Right lobe of liver (tissue), 6 donors: ENCODE results near the gene CXCL10. TPM values are rescaled to one million over a fixed set of nuclear protein-coding genes. Genes with fewer than 3 reads are reported as not detected.

Source experiments
- ATAC-seq, 4 donors: fragments of 200-7000 bp; cut with Tn5 transposase; one replicate each; pipeline ENCODE4 v1.9.1; 2020; ENCODE audit warnings: mild to moderate bottlenecking in 4 of 4, moderate library complexity in 4 of 4
- DNase-seq, 3 donors: peaks; one replicate each; pipeline ENCODE4 v3.0.0-alpha.2; 2020
- H3K27ac ChIP-seq, 3 donors: fragments of 200-600 bp; one replicate each; pipeline ENCODE4 v1.8.0; 2022
- H3K27me3 ChIP-seq, 2 donors: fragments of 200-600 bp; one replicate each; pipeline ENCODE4 v1.8.0; 2022
- H3K36me3 ChIP-seq, 4 donors: fragments of 200-600 bp; sonication (generic) in 1 of 4; one replicate each; pipeline versions ENCODE4 v1.5.1 to v1.8.0; 2017 to 2022; ENCODE audit warnings: control low read depth in 1 of 4
- H3K4me1 ChIP-seq, 4 donors: fragments of 200-600 bp; sonication (generic) in 1 of 4; one replicate each; pipeline versions ENCODE4 v1.5.1 to v1.8.0; 2017 to 2022; ENCODE audit warnings: control low read depth in 1 of 4
- H3K4me3 ChIP-seq, 3 donors: fragments of 200-600 bp; one replicate each; pipeline ENCODE4 v1.8.0; 2022
- H3K9me3 ChIP-seq, 4 donors: fragments of 200-600 bp; sonication (generic) in 1 of 4; one replicate each; pipeline versions ENCODE4 v1.5.1 to v1.8.0; 2017 to 2022; ENCODE audit warnings: control low read depth in 1 of 4
- CTCF ChIP-seq, 4 donors: fragments of 200-600 bp in 3 of 4; fragments of 450-650 bp in 1 of 4; IDR thresholded peaks; one replicate each; pipeline versions ENCODE4 v1.5.1 to v1.8.0; 2016 to 2022; ENCODE audit warnings: antibody characterized with exemption in 4 of 4, mild to moderate bottlenecking in 2 of 4
- POLR2A ChIP-seq: fragments of 450-650 bp; IDR thresholded peaks from one replicate; pipeline ENCODE4 v1.6.1; 2017; ENCODE audit warnings: antibody characterized with exemption, mild to moderate bottlenecking
- WGBS: methylation state at CpG from one replicate; pipeline ENCODE4 v1.1.6; 2018; ENCODE audit warnings: low coverage, low lambda C conversion rate; ENCODE audit not compliant: insufficient coverage; ENCODE audit errors: missing lambda C conversion rate; 5-methylcytosine and 5-hydroxymethylcytosine counted together
- intact Hi-C, 2 donors: fragments of 100-400 bp; cut with DNase I; formaldehyde crosslinking; loops; one replicate each; pipeline versions ENCODE4 v1.11.2 to v1.14.1; 2022
- total RNA-seq, 6 experiments: library from RNA; depleted of rRNA in 2 of 6; stranded (reverse); fragments of >200 nt in 2 of 6; fragmentation: NEBNext Ultra II Directional in 3 of 6; extraction: Animal tissue kit (Norgen Biotek cat#: 25700) in 3 of 6; gene quantifications; one replicate each; pipeline versions ENCODE4 v1.1.0 to v1.2.4, GENCODE V29; 2016 to 2023
- donor health status: DM: no; HTN: yes; CAD: no.
- donor health status: DM: no; HTN: no; CAD: no.
- donor health status: DM: no; HTN: no; CAD: no.
- donor health status: DM: no; HTN: yes; CAD: no.
- donor health status: DM: no; HTN: yes; CAD: no.

CXCL10 gene
- total RNA-seq, 6 experiments from 2014 or later: 0.42 to 7.0 (median 5.4) TPM; not detected in 1

- DNase-seq: no peak
- Histone ChIP-seq H3K4me1 (no peaks in the 10 kb centered on the region), H3K27ac (no peak overlapping the region), H3K27me3 (no peaks in the 10 kb centered on the region), H3K36me3 (no peaks in the 10 kb centered on the region), H3K9me3 (no peaks in the 10 kb centered on the region), H3K4me3 (no peak overlapping the region)
- 42% methylated on average over 2 of the region's 2 CpGs for WGBS
- TF ChIP-seq CTCF (IDR thresholded peaks at IDR 0.05) (no peak), POLR2A (no peak)
- ATAC-seq: no peak
- intact Hi-C loops: no loop called here
Observed at GRCh38 chr4:76029300-76029699, 6.0 kb upstream of the CXCL10 start.

- ATAC-seq (peak; percentile 70 to 84 (median 80)), DNase-seq (no peak)
- Histone ChIP-seq H3K4me3 (peak overlapping the region in 2 of 3 donors; percentile 38 to 41), H3K27me3 (no peaks in the 10 kb centered on the region), H3K27ac (peak overlapping the region in 1 of 3 donors; percentile 34), H3K9me3 (no peaks in the 10 kb centered on the region), H3K4me1 (no peaks in the 10 kb centered on the region), H3K36me3 (no peaks in the 10 kb centered on the region)
- intact Hi-C loops: no loop called here
- TF ChIP-seq CTCF (IDR thresholded peaks at IDR 0.05) (no peak), POLR2A (no peak)
- WGBS: 5% methylated on average over 6 of the region's 6 CpGs
Observed at GRCh38 chr4:76028350-76028765, 5.1 kb upstream of the CXCL10 start.

GRCh38 chr4:76024065-76024464 lies 768 bp upstream of the CXCL10 start:
- no peaks in the 10 kb centered on the region for H3K9me3 ChIP-seq
- H3K27me3 ChIP-seq: no peaks in the 10 kb centered on the region
- no peak for TF ChIP-seq POLR2A
- no peak for TF ChIP-seq CTCF (IDR thresholded peaks at IDR 0.05)
- no peaks in the 10 kb centered on the region for H3K4me1 ChIP-seq
- WGBS: 70% methylated on average over 4 of the region's 4 CpGs
- no peak overlapping the region for H3K27ac ChIP-seq
- intact Hi-C loops: no loop called here
- no peak overlapping the region for H3K4me3 ChIP-seq
- no peak for DNase-seq
- ATAC-seq: no peak
- no peaks in the 10 kb centered on the region for H3K36me3 ChIP-seq

- ATAC-seq: no peak
- intact Hi-C loops: no loop called here
- 93% methylated on average over 2 of the region's 2 CpGs for WGBS
Observed at GRCh38 chr4:76022677-76023076, 620 bp downstream of the CXCL10 start.

More at GRCh38 chr4:76022677-76023076, 620 bp downstream of the CXCL10 start:
- TF ChIP-seq POLR2A (no peak), CTCF (IDR thresholded peaks at IDR 0.05) (no peak)
- no peak for DNase-seq
- H3K4me3 ChIP-seq: no peak overlapping the region
- no peaks in the 10 kb centered on the region for H3K27me3 ChIP-seq
- no peaks in the 10 kb centered on the region for H3K9me3 ChIP-seq
- no peak overlapping the region for H3K27ac ChIP-seq
- H3K4me1 ChIP-seq: no peaks in the 10 kb centered on the region
- no peaks in the 10 kb centered on the region for H3K36me3 ChIP-seq
